BJ (cell line): ENCODE measurements around the gene MAN2A1. TPM values are rescaled to one million over a fixed set of nuclear protein-coding genes. Genes with fewer than 3 reads are reported as not detected.

Experiments
- CTCF ChIA-PET: fragments of 350-600 bp; formaldehyde crosslinking; extraction: SDS; loops from one replicate; lab custom pipeline; 2021; ENCODE audit warnings: antibody characterized with exemption, inconsistent platforms; lab: Yijun Ruan, JAX
- POLR2A ChIA-PET: fragments of 300-600 bp; sonication (Branson Sonifier 250); formaldehyde crosslinking; extraction: SDS; loops from one replicate; lab custom pipeline; 2021; ENCODE audit warnings: antibody characterized with exemption; lab: Charles Lee
- DNase-seq: peaks from one replicate; pipeline ENCODE4 v3.0.0-alpha.2; 2011; ENCODE audit warnings: low read depth
- H3K27me3 ChIP-seq: 2 replicates; pipeline ENCODE4 v1.6.0; 2011; ENCODE audit warnings: low read length; ENCODE audit not compliant: control insufficient read depth, insufficient read depth
- H3K36me3 ChIP-seq: 2 replicates; pipeline ENCODE4 v1.5.1; 2011; ENCODE audit warnings: low read length; ENCODE audit not compliant: control insufficient read depth, insufficient read depth
- H3K4me3 ChIP-seq: 2 replicates; pipeline ENCODE4 v1.5.1; 2011; ENCODE audit warnings: low read depth, mild to moderate bottlenecking, control low read depth, low read length
- polyA plus RNA-seq: library from polyadenylated mRNA; depleted of rRNA; stranded (reverse); fragments of >200 nt; gene quantifications from 2 replicates; pipeline ENCODE4 v1.2.3, GENCODE V29; 2011
- TF ChIP-seq, protein P1 (sequence below): IDR thresholded peaks from 2 replicates; pipeline ENCODE4 v1.5.1; 2011; ENCODE audit warnings: low read depth, mild to moderate bottlenecking, control low read depth, inconsistent platforms, low read length, moderate library complexity; ENCODE audit not compliant: insufficient read depth

MAN2A1 gene
- polyA plus RNA-seq, 1 experiment = 18.4 TPM

DNA sequence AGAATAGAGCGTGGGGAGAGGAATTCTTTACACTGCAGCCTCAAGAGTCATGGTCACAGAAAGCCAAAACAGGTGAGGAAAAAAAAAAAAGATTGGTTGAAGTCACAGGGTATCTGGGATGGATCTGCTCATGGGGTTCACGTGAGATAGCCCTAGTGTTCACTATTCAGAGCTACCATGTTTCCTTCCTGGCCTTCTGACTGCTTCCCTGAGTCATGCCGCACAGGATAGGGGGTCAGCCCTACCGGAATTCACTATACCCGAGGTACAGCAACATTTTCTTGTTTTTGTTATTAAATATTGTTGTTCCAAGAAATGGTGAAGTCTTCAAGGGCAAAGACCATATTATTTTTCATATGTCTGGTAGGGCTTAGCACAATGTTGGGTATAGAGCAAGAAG is 21.5 kb upstream of the MAN2A1 start:
- POLR2A ChIA-PET = no interaction called here
- TF ChIP-seq, protein P1, sequence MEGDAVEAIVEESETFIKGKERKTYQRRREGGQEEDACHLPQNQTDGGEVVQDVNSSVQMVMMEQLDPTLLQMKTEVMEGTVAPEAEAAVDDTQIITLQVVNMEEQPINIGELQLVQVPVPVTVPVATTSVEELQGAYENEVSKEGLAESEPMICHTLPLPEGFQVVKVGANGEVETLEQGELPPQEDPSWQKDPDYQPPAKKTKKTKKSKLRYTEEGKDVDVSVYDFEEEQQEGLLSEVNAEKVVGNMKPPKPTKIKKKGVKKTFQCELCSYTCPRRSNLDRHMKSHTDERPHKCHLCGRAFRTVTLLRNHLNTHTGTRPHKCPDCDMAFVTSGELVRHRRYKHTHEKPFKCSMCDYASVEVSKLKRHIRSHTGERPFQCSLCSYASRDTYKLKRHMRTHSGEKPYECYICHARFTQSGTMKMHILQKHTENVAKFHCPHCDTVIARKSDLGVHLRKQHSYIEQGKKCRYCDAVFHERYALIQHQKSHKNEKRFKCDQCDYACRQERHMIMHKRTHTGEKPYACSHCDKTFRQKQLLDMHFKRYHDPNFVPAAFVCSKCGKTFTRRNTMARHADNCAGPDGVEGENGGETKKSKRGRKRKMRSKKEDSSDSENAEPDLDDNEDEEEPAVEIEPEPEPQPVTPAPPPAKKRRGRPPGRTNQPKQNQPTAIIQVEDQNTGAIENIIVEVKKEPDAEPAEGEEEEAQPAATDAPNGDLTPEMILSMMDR = no peak
- Histone ChIP-seq H3K36me3 (no peaks in the 10 kb centered on the region), H3K4me3 (no peak overlapping the region), H3K27me3 (peaks cover 3% of the 10 kb centered on the region; the same call in 1 of the 2 replicates)
- CTCF ChIA-PET = no interaction called here
- no peak for DNase-seq

DNA sequence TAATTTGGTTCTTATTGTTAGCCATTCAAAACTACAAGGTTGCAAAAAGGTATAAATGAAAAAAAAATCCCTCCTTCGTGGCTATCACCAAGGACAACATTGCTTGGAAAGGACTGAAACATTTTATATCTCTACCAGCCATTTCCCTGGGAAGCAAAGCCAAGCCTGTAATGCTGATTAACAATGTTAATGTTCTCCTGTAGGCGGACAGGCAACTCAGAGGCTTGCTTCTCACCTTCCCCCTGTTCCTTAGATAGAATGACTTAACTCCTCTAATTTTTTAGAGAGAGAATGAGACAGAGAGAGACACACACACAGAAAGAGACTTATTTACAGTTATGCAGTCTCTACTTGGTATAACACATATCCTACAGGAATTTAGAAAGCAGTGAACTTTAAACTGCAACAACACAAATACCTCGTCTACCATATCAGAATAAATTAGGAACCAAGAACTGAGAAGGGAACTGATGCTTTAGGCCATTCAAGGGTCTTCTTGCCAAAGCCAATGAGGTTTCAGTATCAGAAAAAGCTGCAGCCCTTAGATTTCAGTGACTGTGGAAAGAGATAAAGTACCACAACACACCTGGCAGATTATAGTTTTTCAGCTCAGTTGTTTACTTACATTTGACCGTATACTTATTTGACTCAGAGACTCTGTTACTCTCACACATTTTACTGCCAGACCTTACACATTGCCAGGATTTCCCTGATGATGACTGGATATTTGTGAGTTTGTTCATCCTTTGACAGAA is 20.9 kb upstream of the MAN2A1 start:
- DNase-seq = no peak
- TF ChIP-seq, protein P1 = no peak
- H3K4me3 ChIP-seq = no peak overlapping the region
- no peaks in the 10 kb centered on the region for H3K36me3 ChIP-seq
- ChIA-PET POLR2A (no interaction called here), CTCF (no interaction called here)
- H3K27me3 ChIP-seq = peaks cover 3% of the 10 kb centered on the region; the same call in 1 of the 2 replicates

DNA sequence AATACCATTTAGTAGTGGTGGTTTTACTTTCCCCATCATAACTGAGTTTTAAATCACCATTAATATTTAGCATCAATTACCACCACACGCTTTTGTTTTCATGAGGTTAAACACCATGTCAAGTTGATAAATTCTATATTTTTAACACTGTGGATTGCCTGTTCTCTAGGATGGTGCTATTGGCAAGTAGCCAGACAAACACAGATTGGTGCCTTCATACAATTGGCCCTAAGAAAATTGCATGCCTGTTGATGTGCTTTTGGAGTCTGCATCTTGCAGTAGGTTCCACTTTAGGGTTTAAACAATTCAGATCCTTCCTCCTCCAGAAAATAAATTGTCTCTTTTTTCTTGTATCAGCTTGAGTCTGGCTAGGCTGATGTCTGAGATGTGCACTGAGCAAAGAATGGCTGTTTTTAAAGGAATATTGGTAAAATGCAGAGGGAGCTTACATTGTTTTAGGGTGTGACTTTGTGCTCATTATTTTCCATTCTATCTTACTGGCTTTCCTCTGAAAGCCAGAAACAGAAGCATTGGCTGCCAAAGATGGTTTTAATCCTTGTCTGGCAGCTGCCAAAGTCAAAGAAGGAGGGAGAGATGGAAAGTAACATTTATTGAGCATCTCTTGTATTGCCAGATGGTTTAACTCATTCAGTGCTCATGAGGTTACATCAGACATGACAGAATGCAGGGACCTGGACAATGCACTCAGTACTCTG is 19.6 kb upstream of the MAN2A1 start:
- no peaks in the 10 kb centered on the region for H3K36me3 ChIP-seq
- TF ChIP-seq, protein P1 = no peak
- POLR2A ChIA-PET = no interaction called here
- no peak overlapping the region for H3K4me3 ChIP-seq
- H3K27me3 ChIP-seq = peaks cover 3% of the 10 kb centered on the region; the same call in 1 of the 2 replicates
- DNase-seq = no peak
- CTCF ChIA-PET = no interaction called here

DNA sequence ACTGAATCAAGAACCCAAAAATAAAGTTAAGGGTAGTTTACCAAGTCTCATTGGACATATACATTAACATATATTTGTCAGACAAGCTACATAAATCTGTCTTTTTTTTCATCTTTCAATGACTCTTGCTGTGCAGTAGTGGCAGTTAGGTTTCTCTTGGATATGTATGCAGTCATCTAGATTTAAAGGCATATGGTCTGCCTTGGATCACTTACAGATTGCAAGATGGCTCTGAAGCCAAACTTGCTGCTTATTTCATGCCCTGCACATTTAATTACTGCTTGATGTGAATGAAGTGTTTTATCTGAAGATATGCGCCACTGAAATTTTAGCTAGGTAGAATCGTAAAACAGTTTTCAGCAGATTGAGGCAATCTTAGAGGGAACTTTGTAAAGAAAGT is 18.6 kb upstream of the MAN2A1 start:
- Histone ChIP-seq H3K36me3 (no peaks in the 10 kb centered on the region), H3K27me3 (peaks cover 3% of the 10 kb centered on the region; the same call in 1 of the 2 replicates), H3K4me3 (no peak overlapping the region)
- CTCF ChIA-PET = no interaction called here
- DNase-seq = no peak
- POLR2A ChIA-PET = no interaction called here
- TF ChIP-seq, protein P1 = no peak

DNA sequence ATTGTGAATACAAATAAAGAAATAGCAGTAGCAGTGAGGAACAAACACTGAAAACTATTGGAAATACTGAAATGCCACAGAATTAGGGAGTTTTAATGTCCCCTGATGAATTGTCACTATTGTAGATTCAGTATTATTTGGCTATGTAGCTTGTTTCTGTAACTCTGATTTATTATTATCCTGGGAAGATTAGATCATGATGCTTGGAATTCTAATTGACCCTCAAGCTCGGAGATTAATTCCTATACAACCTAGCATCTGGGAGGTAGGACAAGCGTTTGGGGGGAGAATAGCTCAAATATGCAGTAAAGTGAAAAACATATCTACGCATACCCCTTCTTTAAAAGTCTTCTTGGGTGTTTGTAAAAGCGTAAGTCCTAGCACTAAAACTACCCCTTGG is 15.1 kb upstream of the MAN2A1 start:
- Histone ChIP-seq H3K4me3 (no peak overlapping the region), H3K27me3 (peaks cover 4% of the 10 kb centered on the region; the same call in 1 of the 2 replicates), H3K36me3 (no peaks in the 10 kb centered on the region)
- no peak for DNase-seq
- POLR2A ChIA-PET = no interaction called here
- CTCF ChIA-PET = interaction anchor here (1.6 kb wide), 1 partner anchor 14 kb away, joined by 4 read pairs; no protein-coding TSS in a partner anchor
- TF ChIP-seq, protein P1 = no peak
